GM23338 (cell line): ENCODE measurements around the gene BZW2.

Source experiments
- CREB1 ChIP-seq: fragments of 250-450 bp; sonication (Bioruptor Pico); IDR thresholded peaks from 2 replicates; pipeline ENCODE4 v1.5.0; 2020; ENCODE audit warnings: low read depth, mild to moderate bottlenecking, moderate library complexity
- EZH2 ChIP-seq: fragments of 200-600 bp; sonication (generic); IDR thresholded peaks from one replicate; pipeline ENCODE4 v1.8.0; 2017; ENCODE audit warnings: antibody characterized with exemption, mild to moderate bottlenecking, low read depth; ENCODE audit not compliant: unreplicated experiment
- EZH2phosphoT487 ChIP-seq: fragments of 200-600 bp; sonication (generic); IDR thresholded peaks from one replicate; pipeline ENCODE4 v1.8.1; 2018; ENCODE audit warnings: antibody characterized with exemption; ENCODE audit not compliant: unreplicated experiment
- JUNB ChIP-seq: IDR thresholded peaks from one replicate; pipeline ENCODE4 v1.6.1; 2016; ENCODE audit warnings: antibody characterized with exemption; ENCODE audit not compliant: unreplicated experiment
- NANOG ChIP-seq: IDR thresholded peaks from 2 replicates; pipeline ENCODE4 v1.6.1; 2016; ENCODE audit warnings: antibody characterized with exemption, borderline replicate concordance
- POLR2AphosphoS5 ChIP-seq: IDR thresholded peaks from 2 replicates; pipeline ENCODE4 v1.6.1; 2016; ENCODE audit warnings: antibody characterized with exemption, low read depth
- STAT1 ChIP-seq: IDR thresholded peaks from one replicate; pipeline ENCODE4 v1.6.1; 2016; ENCODE audit warnings: antibody characterized with exemption; ENCODE audit not compliant: unreplicated experiment
- ZNF114 ChIP-seq: fragments of 250-450 bp; sonication (Bioruptor Pico); IDR thresholded peaks from 2 replicates; pipeline ENCODE4 v1.5.0; 2020; ENCODE audit warnings: mild to moderate bottlenecking, moderate library complexity
- ZNF331 ChIP-seq: fragments of 250-450 bp; sonication (Bioruptor Pico); IDR thresholded peaks from 2 replicates; pipeline ENCODE4 v1.5.0; 2020; ENCODE audit warnings: low read depth, mild to moderate bottlenecking, moderate library complexity
- TF ChIP-seq, protein P1 (sequence below), 2 experiments: fragments of 200-600 bp in 1 of 2; sonication (generic) in 1 of 2; conservative IDR thresholded peaks; 2 replicates each; pipeline versions ENCODE4 v1.5.1 to v1.6.1; 2016 to 2017; ENCODE audit warnings: antibody characterized with exemption in 2 of 2, low read depth in 2 of 2, mild to moderate bottlenecking in 2 of 2, moderate library complexity in 1 of 2
- TF ChIP-seq, protein P2 (sequence below): IDR thresholded peaks from one replicate; pipeline ENCODE4 v1.6.1; 2018; ENCODE audit warnings: antibody characterized with exemption; ENCODE audit not compliant: unreplicated experiment
- TF ChIP-seq, protein P3 (sequence below): IDR thresholded peaks from 2 replicates; pipeline ENCODE4 v1.6.1; 2016; ENCODE audit warnings: antibody characterized with exemption

DNA sequence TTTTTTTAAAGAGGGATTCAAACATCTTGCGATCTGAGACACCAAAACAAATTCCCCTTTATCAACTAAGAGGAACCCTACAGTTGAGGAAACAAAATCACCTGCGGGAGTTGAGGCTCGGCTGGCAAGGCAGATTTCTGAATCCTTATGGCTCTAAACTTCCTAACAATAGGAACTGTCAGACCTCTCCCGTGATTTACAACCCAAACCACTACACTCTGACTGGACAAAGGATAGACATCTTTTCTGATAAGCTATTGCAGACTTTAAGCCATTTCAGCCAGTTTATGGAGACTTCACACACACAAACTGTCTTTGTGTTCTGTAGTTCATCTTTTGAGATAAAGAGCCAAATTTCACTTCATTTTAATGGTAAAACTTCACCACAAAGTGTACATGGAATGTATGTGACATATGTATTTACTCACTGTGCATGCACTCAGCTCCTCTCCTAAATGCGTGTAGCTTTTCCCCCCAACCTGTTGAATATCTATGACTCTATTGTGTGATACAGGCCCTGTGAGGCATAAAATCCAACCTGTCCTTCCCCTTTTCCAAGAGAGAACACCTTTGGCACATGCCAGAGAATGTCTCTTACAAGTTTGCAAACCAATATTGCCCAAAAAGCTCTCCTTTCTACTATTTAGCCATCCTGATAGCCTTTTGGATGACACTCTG, 92.2 kb downstream of the BZW2 start:
- TF ChIP-seq, protein P1, sequence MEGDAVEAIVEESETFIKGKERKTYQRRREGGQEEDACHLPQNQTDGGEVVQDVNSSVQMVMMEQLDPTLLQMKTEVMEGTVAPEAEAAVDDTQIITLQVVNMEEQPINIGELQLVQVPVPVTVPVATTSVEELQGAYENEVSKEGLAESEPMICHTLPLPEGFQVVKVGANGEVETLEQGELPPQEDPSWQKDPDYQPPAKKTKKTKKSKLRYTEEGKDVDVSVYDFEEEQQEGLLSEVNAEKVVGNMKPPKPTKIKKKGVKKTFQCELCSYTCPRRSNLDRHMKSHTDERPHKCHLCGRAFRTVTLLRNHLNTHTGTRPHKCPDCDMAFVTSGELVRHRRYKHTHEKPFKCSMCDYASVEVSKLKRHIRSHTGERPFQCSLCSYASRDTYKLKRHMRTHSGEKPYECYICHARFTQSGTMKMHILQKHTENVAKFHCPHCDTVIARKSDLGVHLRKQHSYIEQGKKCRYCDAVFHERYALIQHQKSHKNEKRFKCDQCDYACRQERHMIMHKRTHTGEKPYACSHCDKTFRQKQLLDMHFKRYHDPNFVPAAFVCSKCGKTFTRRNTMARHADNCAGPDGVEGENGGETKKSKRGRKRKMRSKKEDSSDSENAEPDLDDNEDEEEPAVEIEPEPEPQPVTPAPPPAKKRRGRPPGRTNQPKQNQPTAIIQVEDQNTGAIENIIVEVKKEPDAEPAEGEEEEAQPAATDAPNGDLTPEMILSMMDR (conservative IDR thresholded peaks at IDR 0.05; ENCODE audit: low read depth in 2 of 2): no peak
- TF ChIP-seq POLR2AphosphoS5: no peak
- TF ChIP-seq EZH2: no peak
- TF ChIP-seq, protein P2, sequence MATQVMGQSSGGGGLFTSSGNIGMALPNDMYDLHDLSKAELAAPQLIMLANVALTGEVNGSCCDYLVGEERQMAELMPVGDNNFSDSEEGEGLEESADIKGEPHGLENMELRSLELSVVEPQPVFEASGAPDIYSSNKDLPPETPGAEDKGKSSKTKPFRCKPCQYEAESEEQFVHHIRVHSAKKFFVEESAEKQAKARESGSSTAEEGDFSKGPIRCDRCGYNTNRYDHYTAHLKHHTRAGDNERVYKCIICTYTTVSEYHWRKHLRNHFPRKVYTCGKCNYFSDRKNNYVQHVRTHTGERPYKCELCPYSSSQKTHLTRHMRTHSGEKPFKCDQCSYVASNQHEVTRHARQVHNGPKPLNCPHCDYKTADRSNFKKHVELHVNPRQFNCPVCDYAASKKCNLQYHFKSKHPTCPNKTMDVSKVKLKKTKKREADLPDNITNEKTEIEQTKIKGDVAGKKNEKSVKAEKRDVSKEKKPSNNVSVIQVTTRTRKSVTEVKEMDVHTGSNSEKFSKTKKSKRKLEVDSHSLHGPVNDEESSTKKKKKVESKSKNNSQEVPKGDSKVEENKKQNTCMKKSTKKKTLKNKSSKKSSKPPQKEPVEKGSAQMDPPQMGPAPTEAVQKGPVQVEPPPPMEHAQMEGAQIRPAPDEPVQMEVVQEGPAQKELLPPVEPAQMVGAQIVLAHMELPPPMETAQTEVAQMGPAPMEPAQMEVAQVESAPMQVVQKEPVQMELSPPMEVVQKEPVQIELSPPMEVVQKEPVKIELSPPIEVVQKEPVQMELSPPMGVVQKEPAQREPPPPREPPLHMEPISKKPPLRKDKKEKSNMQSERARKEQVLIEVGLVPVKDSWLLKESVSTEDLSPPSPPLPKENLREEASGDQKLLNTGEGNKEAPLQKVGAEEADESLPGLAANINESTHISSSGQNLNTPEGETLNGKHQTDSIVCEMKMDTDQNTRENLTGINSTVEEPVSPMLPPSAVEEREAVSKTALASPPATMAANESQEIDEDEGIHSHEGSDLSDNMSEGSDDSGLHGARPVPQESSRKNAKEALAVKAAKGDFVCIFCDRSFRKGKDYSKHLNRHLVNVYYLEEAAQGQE: no peak
- no peak for TF ChIP-seq STAT1
- no peak for TF ChIP-seq EZH2phosphoT487
- no peak for TF ChIP-seq CREB1
- TF ChIP-seq NANOG: no peak
- no peak for TF ChIP-seq ZNF331
- TF ChIP-seq, protein P3, sequence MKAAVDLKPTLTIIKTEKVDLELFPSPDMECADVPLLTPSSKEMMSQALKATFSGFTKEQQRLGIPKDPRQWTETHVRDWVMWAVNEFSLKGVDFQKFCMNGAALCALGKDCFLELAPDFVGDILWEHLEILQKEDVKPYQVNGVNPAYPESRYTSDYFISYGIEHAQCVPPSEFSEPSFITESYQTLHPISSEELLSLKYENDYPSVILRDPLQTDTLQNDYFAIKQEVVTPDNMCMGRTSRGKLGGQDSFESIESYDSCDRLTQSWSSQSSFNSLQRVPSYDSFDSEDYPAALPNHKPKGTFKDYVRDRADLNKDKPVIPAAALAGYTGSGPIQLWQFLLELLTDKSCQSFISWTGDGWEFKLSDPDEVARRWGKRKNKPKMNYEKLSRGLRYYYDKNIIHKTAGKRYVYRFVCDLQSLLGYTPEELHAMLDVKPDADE: no peak
- TF ChIP-seq ZNF114 (CRISPR knock-in tag): no peak
- no peak for TF ChIP-seq JUNB
